ENCODE results near the gene GET4.

GRCh38 chr7:935164-935873 is 59.0 kb downstream of the GET4 start:
- TF ChIP-seq CTCF (IDR thresholded peaks at IDR 0.05) (no peak), POLR2A (IDR thresholded peaks at IDR 0.05) (no peak), EP300 (IDR thresholded peaks at IDR 0.05) (no peak)
